ENCODE measurements around the gene CCDC88C.

DNA sequence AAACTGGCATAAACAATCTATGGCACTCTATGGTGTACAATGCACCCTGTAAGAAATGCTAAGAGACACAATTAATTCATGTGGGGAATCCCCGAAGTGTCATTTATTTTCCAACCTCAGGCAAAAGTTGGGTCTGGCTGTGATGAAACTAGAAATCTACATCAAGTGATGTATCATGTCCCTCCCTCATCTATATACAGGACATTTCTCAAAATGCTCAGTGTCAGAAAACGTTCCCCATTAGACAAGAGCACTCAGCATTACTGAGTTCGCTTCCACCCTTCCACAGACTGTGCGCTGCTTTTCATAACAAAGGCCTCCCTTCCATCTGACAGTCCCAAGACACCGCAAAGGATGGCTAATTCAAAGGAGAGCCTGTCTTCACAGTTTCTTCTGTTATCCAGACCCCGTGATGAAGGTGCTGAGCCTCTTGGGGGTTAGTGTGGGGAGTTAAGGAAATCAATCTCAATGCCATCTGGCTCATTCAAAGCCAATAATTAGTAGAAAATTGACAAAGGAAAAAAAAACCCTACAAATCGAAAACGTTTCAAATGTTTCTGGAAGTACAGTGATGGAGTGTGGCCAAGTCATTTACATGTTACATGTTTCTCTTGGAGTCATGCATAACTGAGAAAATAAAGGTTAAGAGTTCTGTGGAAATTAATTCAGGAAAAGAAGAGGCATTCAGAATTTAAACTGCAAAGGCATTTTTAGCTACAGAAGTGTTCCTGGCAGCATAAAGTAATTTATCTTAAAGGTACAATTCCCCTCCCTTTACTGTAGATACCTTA lies 7.5 kb downstream of the CCDC88C start:
- TF ChIP-seq, protein P1, sequence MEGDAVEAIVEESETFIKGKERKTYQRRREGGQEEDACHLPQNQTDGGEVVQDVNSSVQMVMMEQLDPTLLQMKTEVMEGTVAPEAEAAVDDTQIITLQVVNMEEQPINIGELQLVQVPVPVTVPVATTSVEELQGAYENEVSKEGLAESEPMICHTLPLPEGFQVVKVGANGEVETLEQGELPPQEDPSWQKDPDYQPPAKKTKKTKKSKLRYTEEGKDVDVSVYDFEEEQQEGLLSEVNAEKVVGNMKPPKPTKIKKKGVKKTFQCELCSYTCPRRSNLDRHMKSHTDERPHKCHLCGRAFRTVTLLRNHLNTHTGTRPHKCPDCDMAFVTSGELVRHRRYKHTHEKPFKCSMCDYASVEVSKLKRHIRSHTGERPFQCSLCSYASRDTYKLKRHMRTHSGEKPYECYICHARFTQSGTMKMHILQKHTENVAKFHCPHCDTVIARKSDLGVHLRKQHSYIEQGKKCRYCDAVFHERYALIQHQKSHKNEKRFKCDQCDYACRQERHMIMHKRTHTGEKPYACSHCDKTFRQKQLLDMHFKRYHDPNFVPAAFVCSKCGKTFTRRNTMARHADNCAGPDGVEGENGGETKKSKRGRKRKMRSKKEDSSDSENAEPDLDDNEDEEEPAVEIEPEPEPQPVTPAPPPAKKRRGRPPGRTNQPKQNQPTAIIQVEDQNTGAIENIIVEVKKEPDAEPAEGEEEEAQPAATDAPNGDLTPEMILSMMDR (conservative IDR thresholded peaks at IDR 0.05; ENCODE audit: low read length) = no peak
- TF ChIP-seq EZH2phosphoT487 (IDR thresholded peaks at IDR 0.05; ENCODE audit: borderline replicate concordance, low read depth, low read length) = no peak

All from OCI-LY7 (cell line).